HEK293 (cell line): ENCODE data around the gene ACAP1.

Experiments used
- CTCF ChIA-PET: fragments of 350-600 bp; formaldehyde crosslinking; extraction: SDS; loops from one replicate; lab custom pipeline; 2021; ENCODE audit warnings: antibody characterized with exemption; lab: Yijun Ruan, JAX
- POLR2A ChIA-PET: fragments of 300-600 bp; formaldehyde crosslinking; extraction: SDS; loops from one replicate; lab custom pipeline; 2020; ENCODE audit warnings: antibody characterized with exemption, inconsistent platforms; lab: Yijun Ruan, JAX
- H3K27ac ChIP-seq: fragments of 200-500 bp; sonication (Bioruptor generic); 2 replicates; pipeline ENCODE4 v1.5.1; 2014; ENCODE audit warnings: low read depth, low read length, control low read depth, inconsistent platforms; ENCODE audit errors: extremely low read depth
- H3K36me3 ChIP-seq, 2 experiments: fragments of 200-500 bp in 1 of 2; sonication (Bioruptor generic) in 1 of 2; 1 replicate in 1 of 2; 2 replicates in 1 of 2; pipeline ENCODE4 v1.5.1; 2014 to 2017; ENCODE audit warnings: inconsistent platforms in 2 of 2, low read length in 2 of 2; ENCODE audit not compliant: control insufficient read depth in 2 of 2, insufficient read depth in 1 of 2
- H3K4me1 ChIP-seq: fragments of 200-500 bp; sonication (Bioruptor generic); 2 replicates; pipeline ENCODE4 v1.5.1; 2014; ENCODE audit warnings: mild to moderate bottlenecking, low read length, inconsistent platforms; ENCODE audit not compliant: control insufficient read depth, insufficient read depth
- H3K4me3 ChIP-seq: 2 replicates; pipeline ENCODE4 v1.5.1; 2011; ENCODE audit warnings: low read depth, mild to moderate bottlenecking, control low read depth, low read length, moderate library complexity
- H3K9me3 ChIP-seq: fragments of 200-500 bp; sonication (Bioruptor generic); 2 replicates; pipeline ENCODE4 v1.5.1; 2014; ENCODE audit warnings: low read depth, low read length, inconsistent platforms; ENCODE audit not compliant: control insufficient read depth, insufficient read depth
- BCL11A ChIP-seq: fragments of 450-650 bp; formaldehyde crosslinking; IDR thresholded peaks from 2 replicates; pipeline ENCODE4 v1.5.1; 2016; ENCODE audit warnings: low read depth, missing biosample characterization, missing genetic modification characterization
- KLF1 ChIP-seq: fragments of 450-650 bp; formaldehyde crosslinking; IDR thresholded peaks from 2 replicates; pipeline ENCODE4 v1.5.1; 2016; ENCODE audit warnings: missing biosample characterization, missing genetic modification characterization
- KLF16 ChIP-seq: fragments of 450-650 bp; formaldehyde crosslinking; IDR thresholded peaks from 2 replicates; pipeline ENCODE4 v1.5.1; 2017; ENCODE audit warnings: missing biosample characterization, missing genetic modification characterization
- KLF17 ChIP-seq: fragments of 450-650 bp; formaldehyde crosslinking; IDR thresholded peaks from 2 replicates; pipeline ENCODE4 v1.5.1; 2016; ENCODE audit warnings: missing biosample characterization, missing genetic modification characterization
- ZBTB26 ChIP-seq: fragments of 450-650 bp; formaldehyde crosslinking; optimal IDR thresholded peaks from 2 replicates; pipeline ENCODE3; 2016; ENCODE audit warnings: missing biosample characterization, mild to moderate bottlenecking, missing genetic modification characterization
- ZBTB48 ChIP-seq: fragments of 450-650 bp; formaldehyde crosslinking; IDR thresholded peaks from 2 replicates; pipeline ENCODE4 v1.5.1; 2016; ENCODE audit warnings: missing biosample characterization, missing genetic modification characterization
- ZBTB6 ChIP-seq: fragments of 450-650 bp; formaldehyde crosslinking; IDR thresholded peaks from 2 replicates; pipeline ENCODE4 v1.5.1; 2017; ENCODE audit warnings: missing biosample characterization, missing genetic modification characterization
- ZBTB8A ChIP-seq: fragments of 450-650 bp; formaldehyde crosslinking; IDR thresholded peaks from 2 replicates; pipeline ENCODE4 v1.5.1; 2016; ENCODE audit warnings: missing biosample characterization, missing genetic modification characterization
- ZEB2 ChIP-seq: fragments of 450-650 bp; formaldehyde crosslinking; IDR thresholded peaks from 2 replicates; pipeline ENCODE4 v1.5.1; 2016; ENCODE audit warnings: missing biosample characterization, missing genetic modification characterization
- ZFHX2 ChIP-seq: fragments of 450-650 bp; formaldehyde crosslinking; conservative IDR thresholded peaks from 2 replicates; pipeline ENCODE4 v1.5.1; 2016; ENCODE audit warnings: missing biosample characterization, missing genetic modification characterization
- ZFP37 ChIP-seq: fragments of 450-650 bp; formaldehyde crosslinking; IDR thresholded peaks from 2 replicates; pipeline ENCODE4 v1.5.1; 2016; ENCODE audit warnings: missing biosample characterization, missing genetic modification characterization
- ZFP69B ChIP-seq: fragments of 450-650 bp; formaldehyde crosslinking; IDR thresholded peaks from 2 replicates; pipeline ENCODE4 v1.5.1; 2016; ENCODE audit warnings: missing biosample characterization, missing genetic modification characterization
- ZNF10 ChIP-seq: fragments of 450-650 bp; formaldehyde crosslinking; IDR thresholded peaks from 2 replicates; pipeline ENCODE4 v1.5.1; 2017; ENCODE audit warnings: missing biosample characterization, missing genetic modification characterization
- ZNF2 ChIP-seq: fragments of 450-650 bp; formaldehyde crosslinking; IDR thresholded peaks from 2 replicates; pipeline ENCODE4 v1.5.1; 2016; ENCODE audit warnings: missing biosample characterization, missing genetic modification characterization
- ZNF280D ChIP-seq: fragments of 450-650 bp; formaldehyde crosslinking; IDR thresholded peaks from 2 replicates; pipeline ENCODE4 v1.5.1; 2016; ENCODE audit warnings: missing biosample characterization, missing genetic modification characterization
- ZNF335 ChIP-seq: fragments of 450-650 bp; formaldehyde crosslinking; conservative IDR thresholded peaks from 2 replicates; pipeline ENCODE4 v1.5.1; 2016; ENCODE audit warnings: missing biosample characterization, missing genetic modification characterization
- ZNF362 ChIP-seq: fragments of 450-650 bp; formaldehyde crosslinking; IDR thresholded peaks from 2 replicates; pipeline ENCODE4 v1.5.1; 2016; ENCODE audit warnings: missing biosample characterization, missing genetic modification characterization
- ZNF391 ChIP-seq: fragments of 450-650 bp; formaldehyde crosslinking; IDR thresholded peaks from 2 replicates; pipeline ENCODE4 v1.5.1; 2016; ENCODE audit warnings: low read depth, missing biosample characterization, missing genetic modification characterization, borderline replicate concordance
- ZNF394 ChIP-seq: fragments of 450-650 bp; formaldehyde crosslinking; IDR thresholded peaks from 2 replicates; pipeline ENCODE4 v1.5.1; 2016; ENCODE audit warnings: missing biosample characterization, missing genetic modification characterization, mild to moderate bottlenecking, moderate library complexity, borderline replicate concordance
- ZNF473 ChIP-seq: fragments of 450-650 bp; formaldehyde crosslinking; IDR thresholded peaks from 2 replicates; pipeline ENCODE4 v1.5.1; 2017; ENCODE audit warnings: missing biosample characterization, missing genetic modification characterization
- ZNF501 ChIP-seq: fragments of 450-650 bp; formaldehyde crosslinking; IDR thresholded peaks from 2 replicates; pipeline ENCODE4 v1.5.1; 2016; ENCODE audit warnings: missing biosample characterization, missing genetic modification characterization
- ZNF530 ChIP-seq: fragments of 450-650 bp; formaldehyde crosslinking; IDR thresholded peaks from 2 replicates; pipeline ENCODE4 v1.5.1; 2016; ENCODE audit warnings: low read depth, missing biosample characterization, missing genetic modification characterization
- ZNF600 ChIP-seq: fragments of 450-650 bp; formaldehyde crosslinking; IDR thresholded peaks from 2 replicates; pipeline ENCODE4 v1.5.1; 2016; ENCODE audit warnings: missing biosample characterization, missing genetic modification characterization
- ZNF629 ChIP-seq: fragments of 450-650 bp; formaldehyde crosslinking; IDR thresholded peaks from 2 replicates; pipeline ENCODE4 v1.5.1; 2017; ENCODE audit warnings: missing biosample characterization, missing genetic modification characterization
- ZNF654 ChIP-seq: fragments of 450-650 bp; formaldehyde crosslinking; IDR thresholded peaks from 2 replicates; pipeline ENCODE4 v1.5.1; 2016; ENCODE audit warnings: low read depth, missing biosample characterization, missing genetic modification characterization
- ZNF692 ChIP-seq: fragments of 450-650 bp; formaldehyde crosslinking; IDR thresholded peaks from 2 replicates; pipeline ENCODE4 v1.5.1; 2016; ENCODE audit warnings: missing biosample characterization, missing genetic modification characterization
- ZSCAN16 ChIP-seq: fragments of 450-650 bp; formaldehyde crosslinking; IDR thresholded peaks from 2 replicates; pipeline ENCODE4 v1.5.1; 2016; ENCODE audit warnings: missing biosample characterization, missing genetic modification characterization
- ZSCAN30 ChIP-seq: fragments of 450-650 bp; IDR thresholded peaks from 2 replicates; pipeline ENCODE4 v1.5.1; 2018; ENCODE audit warnings: missing biosample characterization, mild to moderate bottlenecking, missing genetic modification characterization, moderate library complexity

The ACAP1 gene

GRCh38 chr17:7356072-7356549 is 19.8 kb downstream of the ACAP1 start:
- Histone ChIP-seq H3K4me3 (no peak overlapping the region), H3K4me1 (peaks cover 5% of the 10 kb centered on the region), H3K9me3 (no peaks in the 10 kb centered on the region), H3K27ac (no peak overlapping the region), H3K36me3 (no peaks in the 10 kb centered on the region)
- ChIA-PET POLR2A (interaction anchor here (0.9 to 3.4 kb wide), 11 partner anchors 26 to 227 kb away, joined by 3 to 29 read pairs (median 4); partner anchors contain the start of genes CHRNB1, MPDU1, PLSCR3 and TMEM256), CTCF (interaction anchor here (0.6 to 4.3 kb wide), 49 partner anchors 10 to 1881 kb away, joined by 3 to 87 read pairs (median 6); partner anchors contain the start of genes ACAP1, CHRNB1, FGF11 and NEURL4)
- peak; percentile 77; the same call in 1 of the 2 replicates for TF ChIP-seq ZSCAN30 (tag by site-specific recombination)
- TF ChIP-seq ZBTB48 (tag by site-specific recombination), result peak; percentile 89
- peak; percentile 77; the same call in 1 of the 2 replicates for TF ChIP-seq ZNF391 (tag by site-specific recombination)
- peak; percentile 67; the same call in 1 of the 2 replicates for TF ChIP-seq ZBTB8A
- 0 out of 2 replicates have a peak, but pooled peaks have one; percentile 18 for TF ChIP-seq BCL11A (tag by site-specific recombination)
- peak; percentile 78; the same call in 1 of the 2 replicates for TF ChIP-seq KLF17 (tag by site-specific recombination)
- peak; percentile 91 for TF ChIP-seq ZNF2 (tag by site-specific recombination)
- TF ChIP-seq KLF16 (tag by site-specific recombination), result peak; percentile 86
- peak; percentile 55; the same call in 1 of the 2 replicates for TF ChIP-seq ZNF501
- no peak for TF ChIP-seq ZNF473
- peak; percentile 88 for TF ChIP-seq ZNF10 (tag by site-specific recombination)
- TF ChIP-seq ZNF654 (tag by site-specific recombination), result peak; percentile 85
- TF ChIP-seq KLF1, result peak; percentile 79
- TF ChIP-seq ZNF335 (tag by site-specific recombination), result peak; percentile 82
- peak; percentile 63 for TF ChIP-seq ZFP69B
- TF ChIP-seq ZSCAN16 (tag by site-specific recombination), result 0 out of 2 replicates have a peak, but pooled peaks have one; percentile 10
- TF ChIP-seq ZNF280D (tag by site-specific recombination), result 0 out of 2 replicates have a peak, but pooled peaks have one; percentile 20
- TF ChIP-seq ZNF600, result peak; percentile 64; the same call in 1 of the 2 replicates
- TF ChIP-seq ZFP37 (tag by site-specific recombination), result 0 out of 2 replicates have a peak, but pooled peaks have one; percentile 72
- peak; percentile 80 for TF ChIP-seq ZEB2 (tag by site-specific recombination)
- no peak for TF ChIP-seq ZBTB6
- no peak for TF ChIP-seq ZNF362 (tag by site-specific recombination)
- TF ChIP-seq ZNF692 (tag by site-specific recombination), result peak; percentile 69; the same call in 1 of the 2 replicates
- TF ChIP-seq ZFHX2 (tag by site-specific recombination), result peak; percentile 17; the same call in 1 of the 2 replicates
- no peak for TF ChIP-seq ZNF530 (tag by site-specific recombination)
- TF ChIP-seq ZNF629, result peak; percentile 56
- TF ChIP-seq ZNF394 (tag by site-specific recombination), result peak; percentile 35; the same call in 1 of the 2 replicates
- peak; percentile 14 for TF ChIP-seq ZBTB26 (tag by site-specific recombination)
